ENCODE data around the gene PNPLA1.
A peak's percentile ranks its signal among the peaks of the same experiment; 100 is the strongest.

Gene PNPLA1

GRCh38 chr6:36269834-36270705, at the start of gene PNPLA1:
Gene PNPLA1 (plus strand): TSS chr6:36270060. CDS start chr6:36270460, 400 bp downstream.
- no peak for ATAC-seq

GRCh38 chr6:36220226-36220625, 49.6 kb upstream of the PNPLA1 start:
- no peak for ATAC-seq

- ATAC-seq, result no peak
Measured at GRCh38 chr6:36221674-36222073, 48.2 kb upstream of the PNPLA1 start.

- no peak for ATAC-seq
Measured at GRCh38 chr6:36222924-36223323, 46.9 kb upstream of the PNPLA1 start.

- ATAC-seq, result no peak
Measured at GRCh38 chr6:36223706-36224105, 46.2 kb upstream of the PNPLA1 start.

GRCh38 chr6:36224918-36225461, 44.9 kb upstream of the PNPLA1 start:
- no peak for ATAC-seq

GRCh38 chr6:36226438-36227047, 43.3 kb upstream of the PNPLA1 start:
- no peak for ATAC-seq

GRCh38 chr6:36227379-36228228, 42.3 kb upstream of the PNPLA1 start:
- no peak for ATAC-seq

- ATAC-seq, result no peak
Measured at GRCh38 chr6:36229223-36229622, 40.6 kb upstream of the PNPLA1 start.

GRCh38 chr6:36230371-36230770, 39.5 kb upstream of the PNPLA1 start:
- ATAC-seq, result no peak

- no peak for ATAC-seq
Measured at GRCh38 chr6:36232172-36232571, 37.7 kb upstream of the PNPLA1 start.

- no peak for ATAC-seq
Measured at GRCh38 chr6:36235309-36235708, 34.6 kb upstream of the PNPLA1 start.

GRCh38 chr6:36235862-36236261, 34.0 kb upstream of the PNPLA1 start:
- ATAC-seq, result no peak

- ATAC-seq, result no peak
Measured at GRCh38 chr6:36239774-36240173, 30.1 kb upstream of the PNPLA1 start.

- peak in 1 of 2 donors; percentile 36 for ATAC-seq
Measured at GRCh38 chr6:36241728-36242127, 28.1 kb upstream of the PNPLA1 start.

GRCh38 chr6:36242161-36242560, 27.7 kb upstream of the PNPLA1 start:
- ATAC-seq, result no peak

- ATAC-seq, result no peak
Measured at GRCh38 chr6:36242626-36243025, 27.2 kb upstream of the PNPLA1 start.

- no peak for ATAC-seq
Measured at GRCh38 chr6:36243562-36244212, 26.2 kb upstream of the PNPLA1 start.

GRCh38 chr6:36244641-36245280, 25.1 kb upstream of the PNPLA1 start:
- ATAC-seq, result no peak

GRCh38 chr6:36245572-36246061, 24.2 kb upstream of the PNPLA1 start:
- no peak for ATAC-seq

GRCh38 chr6:36246506-36247268, 23.2 kb upstream of the PNPLA1 start:
- ATAC-seq, result no peak
